ENCODE measurements around the gene TRAF3IP1. TPM values are rescaled to one million over a fixed set of nuclear protein-coding genes. Genes with fewer than 3 reads are reported as not detected.

Gene TRAF3IP1
- total and polyA plus RNA-seq, 2 of the 13 experiments (the other 11 are each of a cell fraction or from before 2014, with no cell fraction given), result 4.1 to 12.9 TPM

GRCh38 chr2:238294393-238295143 is 25.8 kb upstream of the TRAF3IP1 start (continued):
- TF ChIP-seq ZHX2 (IDR thresholded peaks at IDR 0.05; ENCODE audit: low read depth) (no peak), ZHX2 (CRISPR knock-in tag; IDR thresholded peaks at IDR 0.05; ENCODE audit: borderline replicate concordance) (no peak), GABPA (IDR thresholded peaks at IDR 0.05; ENCODE audit: low read depth, low read length) (no peak), GABPA (CRISPR knock-in tag; IDR thresholded peaks at IDR 0.05; ENCODE audit: low read depth) (peak; percentile 12; the same call in 1 of the 2 replicates), SALL2 (CRISPR knock-in tag; IDR thresholded peaks at IDR 0.05) (no peak), TCF7 (IDR thresholded peaks at IDR 0.05; ENCODE audit: low read depth) (0 out of 2 replicates have a peak, but pooled peaks have one; percentile 25), KDM2A (CRISPR knock-in tag; IDR thresholded peaks at IDR 0.05; ENCODE audit: borderline replicate concordance, low read depth) (peak; percentile 58; the same call in 1 of the 2 replicates), ZBTB33 (CRISPR knock-in tag; IDR thresholded peaks at IDR 0.05) (peak; percentile 90), JUN (CRISPR knock-in tag; IDR thresholded peaks at IDR 0.05) (peak; percentile 16; the same call in 1 of the 2 replicates), GATAD1 (CRISPR knock-in tag; IDR thresholded peaks at IDR 0.05) (peak; percentile 24; the same call in 1 of the 2 replicates), GMEB1 (CRISPR knock-in tag; IDR thresholded peaks at IDR 0.05; ENCODE audit: borderline replicate concordance) (peak; percentile 42; the same call in 1 of the 2 replicates), MYC (CRISPR knock-in tag; IDR thresholded peaks at IDR 0.05; ENCODE audit: borderline replicate concordance) (peak; percentile 78; the same call in 1 of the 2 replicates), TFAP4 (IDR thresholded peaks at IDR 0.05; ENCODE audit: borderline replicate concordance, low read depth) (peak; percentile 94), YEATS2 (CRISPR knock-in tag; IDR thresholded peaks at IDR 0.05; ENCODE audit: borderline replicate concordance) (peak; percentile 67; the same call in 1 of the 2 replicates), ZNF784 (CRISPR knock-in tag; IDR thresholded peaks at IDR 0.05; ENCODE audit: borderline replicate concordance) (0 out of 2 replicates have a peak, but pooled peaks have one; percentile 22), IKZF1 (IDR thresholded peaks at IDR 0.05) (no peak), RCOR2 (CRISPR knock-in tag; IDR thresholded peaks at IDR 0.05) (0 out of 2 replicates have a peak, but pooled peaks have one; percentile 49), ZSCAN9 (CRISPR knock-in tag; IDR thresholded peaks at IDR 0.05; ENCODE audit: borderline replicate concordance) (peak; percentile 64; the same call in 1 of the 2 replicates)
